ENCODE measurements around the gene NEMF. TPM values are rescaled to one million over a fixed set of nuclear protein-coding genes. Genes with fewer than 3 reads are reported as not detected.

NEMF gene
- total RNA-seq, 1 donor from 2014 or later, result 30.3 TPM

Other genes with a start within 250 kb of the NEMF start
- 337 and 345 TPM in 2 replicates for gene RPL36AL, start 232.2 kb downstream of the NEMF start, total RNA-seq
- 32.5 and 45.0 TPM in 2 replicates for gene MGAT2, start 232.0 kb downstream of the NEMF start, total RNA-seq
- gene DNAAF2, start 217.5 kb downstream of the NEMF start, total RNA-seq, result 8.3 and 10.8 TPM in 2 replicates
- gene POLE2, start 164.6 kb downstream of the NEMF start, total RNA-seq, result 1.8 and 2.2 TPM in 2 replicates
- 0.90 and 1.1 TPM in 2 replicates for gene KLHDC1, start 159.7 kb downstream of the NEMF start, total RNA-seq
- 57.6 and 72.7 TPM in 2 replicates for gene KLHDC2, start 84.6 kb downstream of the NEMF start, total RNA-seq
- 83.2 and 90.0 TPM in 2 replicates for gene ARF6, start 40.3 kb upstream of the NEMF start, total RNA-seq

Measured in bronchial epithelial cell (primary cell).